ENCODE measurements around the gene PDE4D.

- TF ChIP-seq, protein P1, sequence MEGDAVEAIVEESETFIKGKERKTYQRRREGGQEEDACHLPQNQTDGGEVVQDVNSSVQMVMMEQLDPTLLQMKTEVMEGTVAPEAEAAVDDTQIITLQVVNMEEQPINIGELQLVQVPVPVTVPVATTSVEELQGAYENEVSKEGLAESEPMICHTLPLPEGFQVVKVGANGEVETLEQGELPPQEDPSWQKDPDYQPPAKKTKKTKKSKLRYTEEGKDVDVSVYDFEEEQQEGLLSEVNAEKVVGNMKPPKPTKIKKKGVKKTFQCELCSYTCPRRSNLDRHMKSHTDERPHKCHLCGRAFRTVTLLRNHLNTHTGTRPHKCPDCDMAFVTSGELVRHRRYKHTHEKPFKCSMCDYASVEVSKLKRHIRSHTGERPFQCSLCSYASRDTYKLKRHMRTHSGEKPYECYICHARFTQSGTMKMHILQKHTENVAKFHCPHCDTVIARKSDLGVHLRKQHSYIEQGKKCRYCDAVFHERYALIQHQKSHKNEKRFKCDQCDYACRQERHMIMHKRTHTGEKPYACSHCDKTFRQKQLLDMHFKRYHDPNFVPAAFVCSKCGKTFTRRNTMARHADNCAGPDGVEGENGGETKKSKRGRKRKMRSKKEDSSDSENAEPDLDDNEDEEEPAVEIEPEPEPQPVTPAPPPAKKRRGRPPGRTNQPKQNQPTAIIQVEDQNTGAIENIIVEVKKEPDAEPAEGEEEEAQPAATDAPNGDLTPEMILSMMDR (IDR thresholded peaks at IDR 0.05): no peak
- TF ChIP-seq EZH2 (IDR thresholded peaks at IDR 0.05) (no peak), EZH2phosphoT487 (IDR thresholded peaks at IDR 0.05) (no peak)
These were observed 734.7 kb downstream of the PDE4D start for GRCh38 chr5:59158637-59159391.

All from neural progenitor cell (in vitro differentiated cells).